H9 (cell line): Measurements from ENCODE around the gene KCND1. TPM values are rescaled to one million over a fixed set of nuclear protein-coding genes. Genes with fewer than 3 reads are reported as not detected.
"Not testable (repeated sequence)": the region's sequence is repeated elsewhere in the genome, so short reads cannot be mapped to it uniquely, and the experiment has no call there.

ENCODE experiments used
- DNase-seq: peaks from one replicate; pipeline ENCODE4 v3.0.0-alpha.2; 2017
- H2AFZ ChIP-seq: one replicate; pipeline ENCODE4 v1.6.1; 2013; ENCODE audit warnings: mild to moderate bottlenecking, low read length, control low read depth, moderate library complexity
- H2AK5ac ChIP-seq: 2 replicates; pipeline ENCODE4 v1.6.1; 2013; ENCODE audit warnings: low read length, control low read depth, mixed read lengths; ENCODE audit not compliant: insufficient read length
- H2BK120ac ChIP-seq: one replicate; pipeline ENCODE4 v1.6.1; 2013; ENCODE audit warnings: low read depth, mild to moderate bottlenecking, low read length, control low read depth, inconsistent platforms; ENCODE audit not compliant: poor library complexity, severe bottlenecking
- H2BK12ac ChIP-seq: 2 replicates; pipeline ENCODE4 v1.6.1; 2013; ENCODE audit warnings: low read length, control low read depth, mixed read lengths, low read depth; ENCODE audit not compliant: insufficient read length
- H2BK15ac ChIP-seq: 2 replicates; pipeline ENCODE4 v1.6.1; 2013; ENCODE audit warnings: low read depth, low read length, control low read depth
- H2BK20ac ChIP-seq: one replicate; pipeline ENCODE4 v1.6.1; 2013; ENCODE audit warnings: low read depth, mild to moderate bottlenecking, low read length, control low read depth, inconsistent platforms; ENCODE audit not compliant: poor library complexity, severe bottlenecking
- H2BK5ac ChIP-seq: 2 replicates; pipeline ENCODE4 v1.6.1; 2013; ENCODE audit warnings: low read length, control low read depth, mixed read lengths; ENCODE audit not compliant: insufficient read length
- H3K14ac ChIP-seq: 2 replicates; pipeline ENCODE4 v1.6.1; 2013; ENCODE audit warnings: low read length, control low read depth; ENCODE audit not compliant: insufficient read depth
- H3K18ac ChIP-seq: 2 replicates; pipeline ENCODE4 v1.6.1; 2013; ENCODE audit warnings: low read depth, mild to moderate bottlenecking, mixed read lengths, low read length, control low read depth; ENCODE audit not compliant: insufficient read length
- H3K23ac ChIP-seq: 2 replicates; pipeline ENCODE4 v1.6.1; 2013; ENCODE audit warnings: low read length, control low read depth, mixed read lengths, low read depth; ENCODE audit not compliant: insufficient read length
- H3K23me2 ChIP-seq: 2 replicates; pipeline ENCODE4 v1.6.1; 2013; ENCODE audit warnings: low read depth, mild to moderate bottlenecking, mixed read lengths, low read length, control low read depth; ENCODE audit not compliant: insufficient read length, poor library complexity, severe bottlenecking
- H3K27ac ChIP-seq: 2 replicates; pipeline ENCODE4 v1.5.1; 2013; ENCODE audit warnings: low read length, control low read depth, mixed read lengths, low read depth; ENCODE audit not compliant: insufficient read length
- H3K27me3 ChIP-seq: 2 replicates; pipeline ENCODE4 v1.6.1; 2013; ENCODE audit warnings: low read length, control low read depth, inconsistent platforms; ENCODE audit not compliant: insufficient read depth
- H3K4ac ChIP-seq: 2 replicates; pipeline ENCODE4 v1.6.1; 2013; ENCODE audit warnings: low read depth, mild to moderate bottlenecking, control low read depth, inconsistent platforms, low read length, moderate library complexity
- H3K4me1 ChIP-seq: 2 replicates; pipeline ENCODE4 v1.6.1; 2013; ENCODE audit warnings: low read length, control low read depth, inconsistent platforms; ENCODE audit not compliant: insufficient read depth
- H3K4me2 ChIP-seq: 2 replicates; pipeline ENCODE4 v1.6.1; 2013; ENCODE audit warnings: low read length, control low read depth, mixed read lengths; ENCODE audit not compliant: insufficient read length, insufficient read depth
- H3K56ac ChIP-seq: 2 replicates; pipeline ENCODE4 v1.6.1; 2013; ENCODE audit warnings: low read depth, mild to moderate bottlenecking, mixed read lengths, low read length, control low read depth; ENCODE audit not compliant: insufficient read length
- H3K79me1 ChIP-seq: 2 replicates; pipeline ENCODE4 v1.6.1; 2013; ENCODE audit warnings: low read depth, mild to moderate bottlenecking, moderate library complexity, low read length, control low read depth, inconsistent platforms; ENCODE audit not compliant: insufficient read depth, poor library complexity, severe bottlenecking
- H3K79me2 ChIP-seq: 2 replicates; pipeline ENCODE4 v1.6.1; 2013; ENCODE audit warnings: low read length, control low read depth, inconsistent platforms; ENCODE audit not compliant: insufficient read depth
- H3K9ac ChIP-seq: 2 replicates; pipeline ENCODE4 v1.6.1; 2013; ENCODE audit warnings: low read length, control low read depth, mixed read lengths; ENCODE audit not compliant: insufficient read length; ENCODE audit errors: extremely low read depth
- H3K9me3 ChIP-seq: one replicate; pipeline ENCODE4 v1.6.1; 2013; ENCODE audit warnings: low read depth, low read length, inconsistent platforms; ENCODE audit not compliant: control insufficient read depth
- H3T11ph ChIP-seq: one replicate; pipeline ENCODE4 v1.6.1; 2013; ENCODE audit warnings: mild to moderate bottlenecking, low read length, control low read depth, inconsistent platforms
- H4K20me1 ChIP-seq: one replicate; pipeline ENCODE4 v1.6.1; 2013; ENCODE audit not compliant: control insufficient read depth, insufficient read length, insufficient read depth
- H4K5ac ChIP-seq: 2 replicates; pipeline ENCODE4 v1.6.1; 2013; ENCODE audit warnings: low read depth, mild to moderate bottlenecking, mixed read lengths, low read length, control low read depth; ENCODE audit not compliant: insufficient read length
- H4K8ac ChIP-seq: replicated peaks from 2 replicates; pipeline ENCODE4 v1.6.1; 2013; ENCODE audit warnings: low read length, control low read depth, mixed read lengths, low read depth; ENCODE audit not compliant: insufficient read length
- H4K91ac ChIP-seq: 2 replicates; pipeline ENCODE4 v1.6.1; 2013; ENCODE audit warnings: low read depth, mild to moderate bottlenecking, moderate library complexity, mixed read lengths, low read length, control low read depth; ENCODE audit not compliant: insufficient read length
- H3K27ac Mint-ChIP-seq, 3 experiments: 2 replicates in 2 of 3; 3 replicates in 1 of 3; pipeline ENCODE4 v1.8.0; 2020 to 2021; ENCODE audit warnings: mixed read lengths in 3 of 3, mild to moderate bottlenecking in 1 of 3, moderate library complexity in 1 of 3
- H3K27me3 Mint-ChIP-seq: 2 replicates; pipeline ENCODE4 v1.8.0; 2021; ENCODE audit warnings: low read depth, mild to moderate bottlenecking, moderate library complexity, mixed read lengths
- H3K36me3 Mint-ChIP-seq, 3 experiments: 2 replicates in 2 of 3; 3 replicates in 1 of 3; pipeline ENCODE4 v1.8.0; 2020 to 2021; ENCODE audit warnings: low read depth in 3 of 3, mixed read lengths in 3 of 3; ENCODE audit not compliant: insufficient read depth in 1 of 3
- H3K4me1 Mint-ChIP-seq, 2 experiments: 2 replicates each; pipeline ENCODE4 v1.8.0; 2020; ENCODE audit warnings: mixed read lengths in 2 of 2
- H3K4me3 Mint-ChIP-seq, 2 experiments: 2 replicates in 1 of 2; 3 replicates in 1 of 2; pipeline ENCODE4 v1.8.0; 2020 to 2021; ENCODE audit warnings: mild to moderate bottlenecking in 2 of 2, mixed read lengths in 2 of 2, moderate library complexity in 1 of 2
- H3K9me3 Mint-ChIP-seq, 2 experiments: 2 replicates in 1 of 2; 3 replicates in 1 of 2; pipeline ENCODE4 v1.8.0; 2020; ENCODE audit warnings: mild to moderate bottlenecking in 2 of 2, mixed read lengths in 2 of 2, moderate library complexity in 1 of 2
- CTCF ChIP-seq: fragments of 200-600 bp; sonication (generic); conservative IDR thresholded peaks from 3 replicates; pipeline ENCODE4 v1.8.0; 2021; ENCODE audit warnings: antibody characterized with exemption, mild to moderate bottlenecking
- WGBS: extraction: QIAGEN DNeasy Blood & Tissue Kit; methylation state at CpG from one replicate; pipeline ENCODE4 v1.1.7; 2013; ENCODE audit warnings: missing lambda C conversion rate, low lambda C conversion rate, mixed read lengths; ENCODE audit not compliant: insufficient read length; ENCODE audit errors: extremely low coverage; 5-methylcytosine and 5-hydroxymethylcytosine counted together
- total RNA-seq: library from RNA; stranded (reverse); gene quantifications from 2 replicates; pipeline ENCODE4 v1.2.1, GENCODE V29; 2021

Gene KCND1
- total RNA-seq, 1 experiment from 2014 or later: 5.7 TPM

GRCh38 chrX:48981178-48981577 lies 9.5 kb upstream of the KCND1 start:
- Histone ChIP-seq H4K20me1 (no peaks in the 10 kb centered on the region), H4K91ac (no peak overlapping the region), H3K18ac (no peak overlapping the region), H3K23ac (no peak overlapping the region), H4K5ac (no peak overlapping the region), H3K79me1 (no peaks in the 10 kb centered on the region), H4K8ac (no peak overlapping the region), H3K4me1 (no peaks in the 10 kb centered on the region), H3K4ac (no peak overlapping the region), H3K4me2 (no peak overlapping the region), H2BK12ac (no peak overlapping the region), H3K79me2 (no peaks in the 10 kb centered on the region), H2BK15ac (no peak overlapping the region), H3K9me3 (no peaks in the 10 kb centered on the region), H3K14ac (no peak overlapping the region), H3K27ac (no peak overlapping the region), H2AFZ (no peak overlapping the region), H3K23me2 (no peaks in the 10 kb centered on the region), H3T11ph (no peak overlapping the region), H2BK20ac (no peak overlapping the region), H3K27me3 (no peaks in the 10 kb centered on the region), H2BK5ac (no peak overlapping the region), H2AK5ac (no peak overlapping the region), H2BK120ac (no peak overlapping the region), H3K9ac (no peak overlapping the region), H3K56ac (no peak overlapping the region)
- no peak for TF ChIP-seq CTCF
- no peaks in the 10 kb centered on the region for H3K4me1 Mint-ChIP-seq
- peaks cover 68 to 78% of the 10 kb centered on the region in 2 experiments for H3K9me3 Mint-ChIP-seq
- no peak for DNase-seq
- no peak overlapping the region; a peak in 1 of 5 replicates for H3K4me3 Mint-ChIP-seq
- H3K36me3 Mint-ChIP-seq: peaks cover 48 to 83% (median 73%) of the 10 kb centered on the region in 3 experiments
- no peak overlapping the region for H3K27ac Mint-ChIP-seq
- no peaks in the 10 kb centered on the region; the same call in 1 of the 2 replicates for H3K27me3 Mint-ChIP-seq
- no CpG with 5 or more reads among the region's 10 CpGs for WGBS

- H3K4me1 Mint-ChIP-seq, H3K9ac ChIP-seq, H4K20me1 ChIP-seq, H4K5ac ChIP-seq, H3K4me2 ChIP-seq, H4K8ac ChIP-seq, H2BK5ac ChIP-seq, H2AK5ac ChIP-seq, H3K27ac ChIP-seq, H3K56ac ChIP-seq, H3K4me1 ChIP-seq, H3K27me3 ChIP-seq, H3K4me3 Mint-ChIP-seq, H2AFZ ChIP-seq, H3K27me3 Mint-ChIP-seq, H2BK120ac ChIP-seq, H4K91ac ChIP-seq, H3K27ac Mint-ChIP-seq, DNase-seq, H3K23ac ChIP-seq, H2BK20ac ChIP-seq, H3K9me3 ChIP-seq, H3K4ac ChIP-seq, H3K14ac ChIP-seq, H2BK12ac ChIP-seq, H3K18ac ChIP-seq, H3K79me1 ChIP-seq, H3K23me2 ChIP-seq, H3K79me2 ChIP-seq, H3T11ph ChIP-seq, H2BK15ac ChIP-seq: not testable (repeated sequence)
- peaks cover 69 to 82% of the 10 kb centered on the region in 2 experiments for H3K9me3 Mint-ChIP-seq
- no CpG with 5 or more reads among the region's 10 CpGs for WGBS
- peaks cover 47 to 85% (median 76%) of the 10 kb centered on the region in 3 experiments for H3K36me3 Mint-ChIP-seq
These were observed 8.7 kb upstream of the KCND1 start for GRCh38 chrX:48980341-48980740.
